Mammary epithelial cell (primary cell): ENCODE results near the gene DCHS2.

Source experiments
- CTCF ChIP-seq, 2 donors: IDR thresholded peaks in 1 of 2; conservative IDR thresholded peaks in 1 of 2; 2 replicates each; pipeline ENCODE4 v1.5.1; 2011 to 2012; ENCODE audit warnings: inconsistent platforms in 2 of 2, low read length in 2 of 2, mild to moderate bottlenecking in 2 of 2, control low read depth in 1 of 2, low read depth in 1 of 2; ENCODE audit not compliant: insufficient read depth in 1 of 2; ENCODE audit errors: extremely low read depth in 1 of 2
- EZH2 ChIP-seq: IDR thresholded peaks from 2 replicates; pipeline ENCODE4 v1.6.1; 2012; ENCODE audit warnings: low read length, inconsistent platforms, borderline replicate concordance

- no peak for TF ChIP-seq CTCF (conservative IDR thresholded peaks at IDR 0.05 in 1 of 2, IDR thresholded peaks at IDR 0.05 in 1 of 2; ENCODE audit: extremely low read depth in 1 of 2, insufficient read depth in 1 of 2, low read depth in 1 of 2, low read length in 2 of 2)
- TF ChIP-seq EZH2 = no peak
These were observed 36.5 kb downstream of the DCHS2 start for GRCh38 chr4:154455111-154455510.
